ENCODE measurements around the gene TPRKB.
"Not testable (repeated sequence)": the region's sequence is repeated elsewhere in the genome, so short reads cannot be mapped to it uniquely, and the experiment has no call there.

TPRKB gene

DNA sequence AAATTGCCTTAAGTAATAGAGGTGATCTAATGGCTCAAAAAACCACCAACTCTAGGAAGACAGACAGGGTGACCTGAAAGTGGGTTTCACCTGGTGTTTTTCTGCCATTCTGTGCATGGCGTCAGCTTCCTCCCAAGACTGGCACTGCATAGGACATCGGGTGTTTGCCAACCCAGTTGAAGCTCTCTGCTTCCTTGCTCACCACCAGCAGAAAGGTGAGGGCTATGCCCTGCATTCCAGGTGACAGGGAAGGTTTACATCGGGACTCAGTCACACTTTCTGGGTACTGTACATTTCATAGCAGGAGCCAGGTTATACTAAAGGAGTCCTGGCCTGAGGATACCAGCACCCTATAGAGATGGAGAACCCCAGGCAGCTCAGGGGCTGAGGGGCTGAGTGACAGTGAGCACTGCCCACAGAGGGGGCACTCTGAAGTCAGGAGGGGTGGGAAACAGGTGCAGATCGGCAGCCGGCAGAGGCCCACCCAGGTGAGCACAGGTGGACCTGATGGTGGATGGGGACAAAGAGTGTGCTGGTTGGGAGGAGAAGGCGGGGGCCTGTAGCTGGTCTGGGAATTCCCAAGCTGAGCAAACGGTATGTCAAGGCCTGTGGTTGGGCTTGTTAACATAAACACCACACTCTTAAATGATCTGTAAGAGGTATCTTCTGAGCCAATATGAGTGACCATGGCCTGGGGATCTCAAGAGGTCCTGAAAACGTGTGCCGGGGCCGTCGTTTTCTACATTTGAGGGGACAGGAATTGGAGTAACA, 18.1 kb downstream of the TPRKB start:
- Mint-ChIP-seq H3K27me3 (peaks cover 16 to 31% of the 10 kb centered on the region in 2 donors), H3K4me3 (no peak overlapping the region), H3K27ac (no peak overlapping the region)

DNA sequence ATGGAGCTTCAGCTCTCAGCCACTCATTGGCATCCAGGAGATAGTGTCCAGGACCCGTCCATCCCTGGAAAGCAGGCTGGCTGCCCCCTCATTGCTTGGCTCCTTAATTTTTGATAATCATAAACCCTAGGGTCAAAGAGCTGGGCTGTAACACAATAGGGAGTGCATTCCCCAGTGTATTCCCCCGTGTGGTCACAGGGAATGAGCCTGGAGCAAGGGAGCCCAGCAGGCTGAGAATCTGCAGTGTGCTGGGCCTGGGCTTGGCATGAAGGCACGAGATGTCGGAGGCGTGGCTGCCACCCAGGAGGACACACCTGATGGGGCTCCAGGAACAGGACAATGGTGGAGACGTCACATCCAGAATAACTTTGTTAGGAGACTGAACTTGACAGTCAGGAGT, 18.7 kb downstream of the TPRKB start:
- peaks cover 21 to 34% of the 10 kb centered on the region in 2 donors for H3K27me3 Mint-ChIP-seq
- DNase-seq (no peak), ATAC-seq (replicated peaks) (no peak)
- peaks cover 0 to 6% of the 10 kb centered on the region in 2 donors for H3K4me1 Mint-ChIP-seq
- H3K9me3 Mint-ChIP-seq = peaks cover 9 to 13% of the 10 kb centered on the region in 2 donors
- H3K4me3 Mint-ChIP-seq = no peak overlapping the region
- H3K27ac Mint-ChIP-seq = peak overlapping the region; percentile 74
- H3K36me3 Mint-ChIP-seq = peaks cover 10 to 24% of the 10 kb centered on the region in 2 donors

More for the DNA sequence above, 18.1 kb downstream of the TPRKB start:
- ATAC-seq (replicated peaks) = no peak
- DNase-seq = no peak
- Mint-ChIP-seq H3K36me3 (peaks cover 12 to 25% of the 10 kb centered on the region in 2 donors), H3K9me3 (peaks cover 5 to 9% of the 10 kb centered on the region in 2 donors), H3K4me1 (peaks cover 0 to 6% of the 10 kb centered on the region in 2 donors)

DNA sequence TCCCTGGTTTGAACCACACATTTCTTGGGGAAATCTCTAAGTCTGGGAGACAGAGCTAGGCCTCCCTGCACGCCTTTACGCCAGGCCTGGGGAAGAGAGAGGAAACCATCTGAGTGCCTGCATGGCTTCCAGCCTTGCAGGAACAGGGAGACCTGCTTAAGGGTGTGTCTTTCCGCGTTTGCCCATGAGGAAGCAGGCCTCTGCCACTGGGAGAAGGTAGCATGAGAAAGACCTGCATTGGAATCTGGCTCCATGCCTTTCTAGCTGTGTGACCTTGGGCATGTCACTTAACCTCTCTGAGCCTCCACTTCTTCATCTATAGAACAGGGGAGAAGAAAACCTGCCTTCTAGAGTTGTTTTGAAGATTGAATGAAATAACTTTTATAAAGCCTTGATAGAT, 19.4 kb downstream of the TPRKB start:
- Mint-ChIP-seq H3K9me3 (peaks cover 10 to 13% of the 10 kb centered on the region in 2 donors), H3K36me3 (peaks cover 8 to 21% of the 10 kb centered on the region in 2 donors), H3K27me3 (peaks cover 22 to 34% of the 10 kb centered on the region in 2 donors)
- not testable (repeated sequence) for ATAC-seq (replicated peaks); H3K4me1 Mint-ChIP-seq; DNase-seq; H3K27ac Mint-ChIP-seq; H3K4me3 Mint-ChIP-seq

DNA sequence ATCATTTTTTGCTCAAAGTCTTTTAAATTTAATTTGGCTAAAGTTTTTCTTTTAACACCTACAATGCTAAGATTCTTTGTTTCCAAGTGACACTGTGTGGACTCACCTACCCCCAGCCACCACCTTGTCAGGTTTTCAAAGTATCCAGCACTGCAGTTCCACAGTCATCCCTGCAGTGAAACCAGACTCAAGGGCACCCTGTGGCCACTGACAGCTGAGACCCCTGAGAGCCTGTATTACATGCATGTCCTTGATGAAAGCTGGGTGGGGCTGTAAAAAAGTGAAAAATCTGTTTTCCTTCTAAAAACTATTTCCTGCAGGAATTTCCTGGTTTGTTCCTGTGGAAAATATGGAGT, 19.9 kb downstream of the TPRKB start:
- Mint-ChIP-seq H3K9me3 (peaks cover 10 to 13% of the 10 kb centered on the region in 2 donors), H3K4me1 (peaks cover 0 to 6% of the 10 kb centered on the region in 2 donors), H3K36me3 (peaks cover 6 to 18% of the 10 kb centered on the region in 2 donors), H3K4me3 (no peak overlapping the region), H3K27ac (no peak overlapping the region), H3K27me3 (peaks cover 22 to 34% of the 10 kb centered on the region in 2 donors)
- DNase-seq (no peak), ATAC-seq (replicated peaks) (peak in 1 of 2 donors; percentile 16)

GRCh38 chr2:73716543-73717250, 20.4 kb downstream of the TPRKB start:
- Mint-ChIP-seq H3K4me1 (peaks cover 0 to 6% of the 10 kb centered on the region in 2 donors), H3K36me3 (peaks cover 6 to 16% of the 10 kb centered on the region in 2 donors), H3K27me3 (peaks cover 22 to 35% of the 10 kb centered on the region in 2 donors), H3K9me3 (peaks cover 10 to 13% of the 10 kb centered on the region in 2 donors), H3K27ac (no peak overlapping the region), H3K4me3 (no peak overlapping the region)
- no peak for DNase-seq
- peak; percentile 31 to 50 for ATAC-seq (replicated peaks)

- Mint-ChIP-seq H3K4me1 (peaks cover 0 to 6% of the 10 kb centered on the region in 2 donors), H3K9me3 (peaks cover 16% of the 10 kb centered on the region in 2 donors), H3K27me3 (peaks cover 34 to 58% of the 10 kb centered on the region in 2 donors), H3K4me3 (no peak overlapping the region), H3K36me3 (peaks cover 2 to 14% of the 10 kb centered on the region in 2 donors), H3K27ac (no peak overlapping the region)
- no peak for ATAC-seq (replicated peaks)
- no peak for DNase-seq
Observed at GRCh38 chr2:73714091-73714490, 23.1 kb downstream of the TPRKB start.

- peaks cover 37 to 57% of the 10 kb centered on the region in 2 donors for H3K27me3 Mint-ChIP-seq
Observed at GRCh38 chr2:73708527-73708926, 28.6 kb downstream of the TPRKB start.

GRCh38 chr2:73707636-73708035, 29.5 kb downstream of the TPRKB start:
- no peak overlapping the region for H3K27ac Mint-ChIP-seq
- DNase-seq (no peak), ATAC-seq (replicated peaks) (no peak)
- H3K36me3 Mint-ChIP-seq = peaks cover 3 to 4% of the 10 kb centered on the region in 2 donors
- H3K4me3 Mint-ChIP-seq = no peak overlapping the region
- H3K9me3 Mint-ChIP-seq = peaks cover 6% of the 10 kb centered on the region in 2 donors
- peaks cover 39 to 64% of the 10 kb centered on the region in 2 donors for H3K27me3 Mint-ChIP-seq
- no peaks in the 10 kb centered on the region for H3K4me1 Mint-ChIP-seq

More at GRCh38 chr2:73708527-73708926, 28.6 kb downstream of the TPRKB start:
- ATAC-seq (replicated peaks) = no peak
- no peak overlapping the region for H3K4me3 Mint-ChIP-seq
- H3K36me3 Mint-ChIP-seq = peaks cover 3 to 4% of the 10 kb centered on the region in 2 donors
- H3K4me1 Mint-ChIP-seq = no peaks in the 10 kb centered on the region
- no peak overlapping the region for H3K27ac Mint-ChIP-seq
- no peak for DNase-seq
- H3K9me3 Mint-ChIP-seq = peaks cover 6 to 8% of the 10 kb centered on the region in 2 donors

- Mint-ChIP-seq H3K27ac (no peak overlapping the region), H3K9me3 (peaks cover 6% of the 10 kb centered on the region in 2 donors), H3K36me3 (peaks cover 3 to 4% of the 10 kb centered on the region in 2 donors), H3K4me1 (no peaks in the 10 kb centered on the region), H3K27me3 (peaks cover 45 to 64% of the 10 kb centered on the region in 2 donors), H3K4me3 (no peak overlapping the region)
- DNase-seq (no peak), ATAC-seq (replicated peaks) (no peak)
Observed at GRCh38 chr2:73707058-73707457, 30.1 kb downstream of the TPRKB start.

GRCh38 chr2:73705091-73705490, 32.1 kb downstream of the TPRKB start:
- no peak overlapping the region for H3K27ac Mint-ChIP-seq
- H3K4me3 Mint-ChIP-seq = no peak overlapping the region
- H3K36me3 Mint-ChIP-seq = peaks cover 3 to 4% of the 10 kb centered on the region in 2 donors
- no peaks in the 10 kb centered on the region for H3K4me1 Mint-ChIP-seq
- H3K27me3 Mint-ChIP-seq = peaks cover 56 to 64% of the 10 kb centered on the region in 2 donors
- no peak for ATAC-seq (replicated peaks)
- H3K9me3 Mint-ChIP-seq = peaks cover 6% of the 10 kb centered on the region in 2 donors
- DNase-seq = no peak

GRCh38 chr2:73704285-73704684, 32.9 kb downstream of the TPRKB start:
- H3K9me3 Mint-ChIP-seq = no peaks in the 10 kb centered on the region
- H3K36me3 Mint-ChIP-seq = peaks cover 0 to 2% of the 10 kb centered on the region in 2 donors
- H3K4me1 Mint-ChIP-seq = no peaks in the 10 kb centered on the region
- H3K27me3 Mint-ChIP-seq = peaks cover 49 to 57% of the 10 kb centered on the region in 2 donors
- DNase-seq (no peak), ATAC-seq (replicated peaks) (no peak)
- H3K4me3 Mint-ChIP-seq = no peak overlapping the region
- no peak overlapping the region for H3K27ac Mint-ChIP-seq

GRCh38 chr2:73703675-73704074, 33.5 kb downstream of the TPRKB start:
- no peak for ATAC-seq (replicated peaks)
- peaks cover under 1 to 3% of the 10 kb centered on the region in 2 donors for H3K9me3 Mint-ChIP-seq
- DNase-seq = no peak
- H3K27ac Mint-ChIP-seq = no peak overlapping the region
- no peaks in the 10 kb centered on the region for H3K4me1 Mint-ChIP-seq
- H3K36me3 Mint-ChIP-seq = no peaks in the 10 kb centered on the region
- H3K27me3 Mint-ChIP-seq = peaks cover 45 to 53% of the 10 kb centered on the region in 2 donors
- H3K4me3 Mint-ChIP-seq = no peak overlapping the region

- not testable (repeated sequence) for H3K9me3 Mint-ChIP-seq; ATAC-seq (replicated peaks); H3K4me1 Mint-ChIP-seq; DNase-seq; H3K4me3 Mint-ChIP-seq; H3K36me3 Mint-ChIP-seq; H3K27ac Mint-ChIP-seq
- H3K27me3 Mint-ChIP-seq = peaks cover 40 to 48% of the 10 kb centered on the region in 2 donors
Observed at GRCh38 chr2:73702852-73703493, 34.2 kb downstream of the TPRKB start.

- Mint-ChIP-seq H3K4me1 (no peaks in the 10 kb centered on the region), H3K36me3 (no peaks in the 10 kb centered on the region), H3K27me3 (peaks cover 37 to 44% of the 10 kb centered on the region in 2 donors), H3K9me3 (peaks cover 2 to 3% of the 10 kb centered on the region in 2 donors), H3K27ac (no peak overlapping the region), H3K4me3 (no peak overlapping the region)
- DNase-seq (no peak), ATAC-seq (replicated peaks) (no peak)
Observed at GRCh38 chr2:73701968-73702665, 35.0 kb downstream of the TPRKB start.

Data from stimulated activated naive B cell treated with anti-CD40 and anti-IgM and Interleukin-4, amounts not matched to agents 10 μg/mL and 1 μg/mL and 100 μg/mL, for 72 hours (primary cell).